Gastroesophageal sphincter (tissue), 4 donors: ENCODE data around the gene TSPYL1. TPM values are rescaled to one million over a fixed set of nuclear protein-coding genes. Genes with fewer than 3 reads are reported as not detected.

Experiments used
- ATAC-seq: fragments of 150-250 bp; one replicate; pipeline ENCODE4 v1.9.1; 2016; ENCODE audit warnings: mild to moderate bottlenecking, moderate library complexity
- H3K27ac ChIP-seq, 4 donors: fragments of 200-600 bp; sonication (generic) in 3 of 4; 1 replicate in 3 of 4; 2 replicates in 1 of 4; pipeline ENCODE4 v1.5.1; 2016 to 2019
- H3K27me3 ChIP-seq: fragments of 200-600 bp; sonication (generic); one replicate; pipeline ENCODE4 v1.5.1; 2019
- H3K36me3 ChIP-seq, 2 donors: fragments of 200-600 bp; sonication (generic); one replicate each; pipeline ENCODE4 v1.5.1; 2019; ENCODE audit warnings: control low read depth in 1 of 2
- H3K4me1 ChIP-seq, 3 donors: fragments of 200-600 bp; sonication (generic); 1 replicate in 2 of 3; 2 replicates in 1 of 3; pipeline ENCODE4 v1.5.1; 2016 to 2019; ENCODE audit warnings: control low read depth in 2 of 3
- H3K4me3 ChIP-seq, 2 donors: fragments of 200-600 bp; sonication (generic); one replicate each; pipeline ENCODE4 v1.5.1; 2019; ENCODE audit warnings: mild to moderate bottlenecking in 1 of 2, moderate library complexity in 1 of 2
- H3K9me3 ChIP-seq, 3 donors: fragments of 200-600 bp; sonication (generic); one replicate each; pipeline ENCODE4 v1.5.1; 2017 to 2019; ENCODE audit warnings: control low read depth in 2 of 3
- CTCF ChIP-seq, 4 experiments: fragments of 200-600 bp in 2 of 4; fragments of 450-650 bp in 2 of 4; sonication (generic) in 1 of 4; IDR thresholded peaks; one replicate each; pipeline ENCODE4 v1.5.1; 2017 to 2019; ENCODE audit warnings: antibody characterized with exemption in 4 of 4, mild to moderate bottlenecking in 2 of 4, moderate library complexity in 2 of 4
- EP300 ChIP-seq: sonication (generic); formaldehyde crosslinking; IDR thresholded peaks from one replicate; pipeline ENCODE4 v1.6.1; 2017; ENCODE audit warnings: antibody characterized with exemption, mild to moderate bottlenecking
- POLR2A ChIP-seq, 2 donors: fragments of 450-650 bp; IDR thresholded peaks; one replicate each; pipeline ENCODE4 v1.6.1; 2017; ENCODE audit warnings: antibody characterized with exemption in 2 of 2, mild to moderate bottlenecking in 2 of 2, moderate library complexity in 1 of 2
- POLR2AphosphoS5 ChIP-seq: sonication (generic); formaldehyde crosslinking; IDR thresholded peaks from one replicate; pipeline ENCODE4 v1.6.1; 2017; ENCODE audit warnings: antibody characterized with exemption
- WGBS, 2 donors: methylation state at CpG; one replicate each; pipeline ENCODE4 v1.1.5; 2018; ENCODE audit warnings: low coverage in 1 of 2; 5-methylcytosine and 5-hydroxymethylcytosine counted together
- total RNA-seq, 4 donors: library from RNA; depleted of rRNA; stranded (reverse); fragments of >200 nt; gene quantifications; one replicate each; pipeline ENCODE4 v1.1.0, GENCODE V29; 2016

Gene TSPYL1
- total RNA-seq, 4 donors from 2014 or later: 99.3 to 105 (median 100) TPM

DNA sequence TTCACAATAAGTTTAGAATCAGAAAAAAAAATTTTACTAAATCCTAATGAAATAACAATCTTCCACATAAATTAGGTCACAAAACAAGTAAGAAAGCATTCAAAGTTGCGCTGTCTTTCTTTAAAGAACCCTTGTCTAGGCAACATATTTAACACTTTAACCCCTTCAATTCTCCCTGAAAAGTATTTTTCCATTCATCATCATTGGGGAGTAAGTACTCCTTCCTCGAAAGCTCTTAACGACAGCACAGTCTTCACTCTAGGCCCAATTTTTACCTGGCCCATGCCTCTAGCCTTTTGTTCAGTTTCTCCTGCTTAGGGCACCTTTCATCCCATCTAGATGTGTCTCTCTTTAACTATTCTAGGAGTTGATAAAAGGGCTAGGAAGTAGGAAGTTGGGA lies 2.6 kb downstream of the TSPYL1 start:
- 13 to 17% methylated on average over 3 of the region's 3 CpGs for WGBS, 2 donors
- no peak for TF ChIP-seq EP300
- Histone ChIP-seq H3K27ac (peak overlapping the region; percentile 24 to 100 (median 72)), H3K4me3 (peak overlapping the region; percentile 84 to 88), H3K4me1 (peaks cover 4 to 79% (median 14%) of the 10 kb centered on the region in 3 donors), H3K27me3 (no peaks in the 10 kb centered on the region), H3K9me3 (no peaks in the 10 kb centered on the region), H3K36me3 (peaks cover 0 to 13% of the 10 kb centered on the region in 2 donors)
- ATAC-seq: no peak

- Histone ChIP-seq H3K4me1 (peaks cover 0 to 57% (median 4%) of the 10 kb centered on the region in 3 donors), H3K4me3 (no peak overlapping the region), H3K36me3 (peaks cover 0 to 19% of the 10 kb centered on the region in 2 donors), H3K9me3 (no peaks in the 10 kb centered on the region), H3K27ac (no peak overlapping the region), H3K27me3 (no peaks in the 10 kb centered on the region)
- TF ChIP-seq EP300 (no peak), CTCF (IDR thresholded peaks at IDR 0.05) (no peak), POLR2A (IDR thresholded peaks at IDR 0.05) (no peak)
- 10 to 57% methylated on average over 2 of the region's 2 CpGs for WGBS, 2 donors
- no peak for ATAC-seq
Measured at GRCh38 chr6:116271149-116271708, 8.5 kb downstream of the TSPYL1 start.

DNA sequence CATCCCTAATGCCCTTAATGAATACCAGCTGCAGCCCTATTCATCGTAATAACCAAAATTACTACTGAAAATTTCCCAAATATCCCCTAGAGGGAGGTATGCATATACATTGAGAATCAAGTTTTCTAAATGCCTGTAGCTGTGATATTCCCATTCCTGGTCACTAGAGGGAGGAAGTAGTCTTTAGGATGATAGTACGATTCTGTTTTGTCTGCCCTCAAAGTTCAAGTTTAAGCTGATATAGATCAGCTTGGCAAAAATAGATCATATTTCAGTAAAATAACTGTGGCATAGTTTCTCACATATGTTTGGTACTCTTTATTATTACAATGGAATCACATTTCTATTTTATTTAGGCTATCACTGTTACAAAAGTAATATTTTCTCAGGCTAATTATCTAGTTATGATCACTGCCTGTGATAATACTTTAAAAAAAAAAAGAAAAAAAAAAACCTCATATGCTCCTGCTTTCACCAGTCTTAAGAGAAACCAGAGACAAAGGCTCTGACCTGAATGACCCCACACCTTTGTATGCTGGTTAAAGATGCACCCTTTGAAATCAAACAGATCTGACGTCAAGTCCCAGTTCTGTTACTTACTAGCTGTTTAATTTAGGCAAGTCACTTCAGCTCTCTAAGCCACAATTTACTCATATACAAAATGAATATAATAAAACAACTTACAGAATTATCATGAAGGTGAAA lies 11.0 kb downstream of the TSPYL1 start:
- no peak overlapping the region for H3K4me3 ChIP-seq
- TF ChIP-seq EP300 (no peak), POLR2AphosphoS5 (no peak), POLR2A (IDR thresholded peaks at IDR 0.05) (no peak), CTCF (IDR thresholded peaks at IDR 0.05) (peak; percentile 60 to 75 (median 66))

DNA sequence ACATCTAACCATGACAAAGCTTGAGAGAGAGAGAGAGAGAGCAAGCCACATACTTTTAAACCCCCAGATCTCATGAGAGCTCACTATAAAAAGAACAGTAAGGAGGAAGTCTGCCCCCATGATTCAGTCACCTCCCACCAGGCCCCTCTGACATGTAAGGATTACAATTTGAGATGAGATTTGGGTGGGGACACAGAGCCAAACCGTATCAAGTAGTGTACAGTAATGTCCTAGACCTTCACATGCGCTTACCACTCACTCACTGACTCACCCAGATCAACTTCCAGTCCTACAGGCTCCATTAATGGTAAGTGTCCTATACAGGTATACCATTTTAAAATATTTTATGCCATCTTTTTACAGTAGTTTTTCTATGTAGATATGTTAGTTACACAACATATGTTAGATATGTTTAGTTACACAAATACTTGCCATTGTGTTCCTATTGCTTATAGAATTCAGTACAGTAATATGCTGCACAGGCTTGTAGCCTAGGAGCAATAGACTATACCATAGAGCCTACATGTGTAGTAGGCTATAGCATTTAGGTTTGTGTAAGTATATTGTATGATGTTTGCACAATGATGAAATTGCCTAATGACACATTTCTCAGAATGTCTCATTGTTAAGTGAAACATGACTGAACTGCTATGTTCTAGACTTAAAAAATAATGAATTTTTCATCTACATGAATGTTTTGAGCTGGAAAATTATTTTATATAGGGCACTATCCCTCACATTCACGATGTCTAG lies 11.7 kb downstream of the TSPYL1 start:
- WGBS, 2 donors: 45 to 50% methylated on average over 3 of the region's 3 CpGs
- Histone ChIP-seq H3K9me3 (peaks cover 0 to 8% (median 0%) of the 10 kb centered on the region in 3 donors), H3K36me3 (peaks cover 0 to 13% of the 10 kb centered on the region in 2 donors), H3K27me3 (no peaks in the 10 kb centered on the region), H3K27ac (no peak overlapping the region), H3K4me1 (peaks cover 0 to 34% (median 0%) of the 10 kb centered on the region in 3 donors), H3K4me3 (no peak overlapping the region)
- TF ChIP-seq EP300: no peak
- TF ChIP-seq POLR2AphosphoS5: no peak
- TF ChIP-seq POLR2A (IDR thresholded peaks at IDR 0.05): no peak
- no peak for TF ChIP-seq CTCF (IDR thresholded peaks at IDR 0.05)
- ATAC-seq: no peak

More for the DNA sequence above, 11.0 kb downstream of the TSPYL1 start:
- peaks cover 0 to under 1% (median 0%) of the 10 kb centered on the region in 3 donors for H3K9me3 ChIP-seq
- ATAC-seq: no peak
- H3K4me1 ChIP-seq: peaks cover 0 to 41% (median 0%) of the 10 kb centered on the region in 3 donors
- no peak overlapping the region for H3K27ac ChIP-seq
- peaks cover 0 to 19% of the 10 kb centered on the region in 2 donors for H3K36me3 ChIP-seq
- no peaks in the 10 kb centered on the region for H3K27me3 ChIP-seq
- 15 to 25% methylated on average over 3 of the region's 3 CpGs for WGBS, 2 donors

GRCh38 chr6:116266803-116267202 lies 12.9 kb downstream of the TSPYL1 start:
- Histone ChIP-seq H3K4me1 (peaks cover 0 to 21% (median 0%) of the 10 kb centered on the region in 3 donors), H3K36me3 (peaks cover 0 to 13% of the 10 kb centered on the region in 2 donors), H3K9me3 (peaks cover 0 to 11% (median 0%) of the 10 kb centered on the region in 3 donors), H3K4me3 (no peak overlapping the region), H3K27me3 (no peaks in the 10 kb centered on the region), H3K27ac (no peak overlapping the region)
- no peak for ATAC-seq
- TF ChIP-seq POLR2AphosphoS5: no peak
- no peak for TF ChIP-seq POLR2A (IDR thresholded peaks at IDR 0.05)
- TF ChIP-seq CTCF (IDR thresholded peaks at IDR 0.05): no peak
- no peak for TF ChIP-seq EP300
